K562 (cell line): Measurements from ENCODE around the gene AFAP1.

Experiments
- GTF2F1 ChIP-seq: IDR thresholded peaks from 2 replicates; pipeline ENCODE4 v1.6.1; 2011; ENCODE audit warnings: low read depth, low read length, improper control_type of control experiment
- MTA2 ChIP-seq: fragments of 450-650 bp; IDR thresholded peaks from 2 replicates; pipeline ENCODE4 v1.6.1; 2016; ENCODE audit warnings: low read depth
- SMARCC2 ChIP-seq: fragments of 450-650 bp; IDR thresholded peaks from 2 replicates; pipeline ENCODE4 v1.6.1; 2017; ENCODE audit warnings: antibody characterized with exemption, moderate library complexity, mild to moderate bottlenecking, low read depth
- SMC3 ChIP-seq: conservative IDR thresholded peaks from 2 replicates; pipeline ENCODE4 v1.6.1; 2011; ENCODE audit warnings: low read depth, low read length, improper control_type of control experiment; ENCODE audit not compliant: insufficient read depth
- SP1 ChIP-seq: sonication (generic); formaldehyde crosslinking; IDR thresholded peaks from 2 replicates; pipeline ENCODE4 v1.8.1; 2022; ENCODE audit warnings: mild to moderate bottlenecking, missing genetic modification reagents
- ZBTB8A ChIP-seq: fragments of 450-650 bp; IDR thresholded peaks from 2 replicates; pipeline ENCODE4 v1.6.1; 2018; ENCODE audit warnings: mild to moderate bottlenecking, moderate library complexity; ENCODE audit not compliant: partially characterized antibody
- ZNF282 ChIP-seq: sonication (generic); formaldehyde crosslinking; IDR thresholded peaks from 2 replicates; pipeline ENCODE4 v1.8.1; 2023; ENCODE audit warnings: missing genetic modification reagents
- ZSCAN29 ChIP-seq: fragments of 450-650 bp; IDR thresholded peaks from 2 replicates; pipeline ENCODE4 v1.6.1; 2017
- TF ChIP-seq, protein P1 (sequence below): sonication (generic); formaldehyde crosslinking; IDR thresholded peaks from 2 replicates; pipeline ENCODE4 v1.8.0; 2022; ENCODE audit warnings: missing genetic modification reagents, mild to moderate bottlenecking, moderate library complexity, borderline replicate concordance
- TF ChIP-seq, protein P2 (sequence below): sonication (generic); formaldehyde crosslinking; IDR thresholded peaks from 2 replicates; pipeline ENCODE4 v1.9.0; 2022; ENCODE audit warnings: mild to moderate bottlenecking, missing genetic modification reagents
- TF ChIP-seq, protein P3 (sequence below): fragments of 450-650 bp; IDR thresholded peaks from 2 replicates; pipeline ENCODE4 v1.6.1; 2016; ENCODE audit warnings: borderline replicate concordance

DNA sequence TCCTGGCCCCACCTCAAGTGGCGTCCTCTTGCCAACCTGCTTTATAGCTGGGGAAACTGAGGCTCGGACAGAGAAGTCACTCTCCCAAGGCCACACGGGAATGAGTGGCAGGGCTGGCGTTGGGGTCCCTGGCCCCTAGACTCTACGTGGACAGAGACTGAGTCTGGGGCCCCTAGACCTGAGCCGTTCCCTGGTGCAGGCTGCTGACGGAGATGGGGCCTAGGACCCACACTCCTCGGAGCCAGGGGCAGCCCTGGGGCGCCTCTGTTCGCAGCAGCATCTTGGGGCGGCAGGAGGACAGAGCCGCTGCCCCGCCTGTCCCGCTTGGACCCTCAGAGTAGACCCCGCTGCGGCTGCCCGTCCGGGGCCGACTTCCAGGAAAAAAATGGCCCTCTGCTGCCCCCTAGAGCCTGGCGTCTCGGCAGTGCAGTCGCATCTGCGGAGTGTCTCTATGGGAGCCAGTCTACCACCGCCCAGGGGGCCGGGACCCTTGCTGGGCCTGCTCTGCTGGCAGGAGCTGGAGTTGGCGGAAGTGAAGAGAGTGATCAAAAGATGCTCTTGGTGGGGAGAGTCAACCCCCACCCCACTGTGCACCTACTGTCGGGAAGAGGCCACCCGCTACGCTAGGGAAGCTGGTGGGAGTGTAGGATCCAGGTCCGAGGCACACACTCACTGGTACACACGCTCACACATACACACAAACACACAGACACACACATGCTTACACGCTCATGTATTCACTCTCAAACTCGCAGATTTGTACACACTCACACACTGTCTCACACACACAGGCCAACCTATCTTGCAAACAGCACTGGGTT, 220.1 kb downstream of the AFAP1 start:
- TF ChIP-seq ZBTB8A (no peak), SMC3 (0 out of 2 replicates have a peak, but pooled peaks have one; percentile 27), ZNF282 (no peak), SP1 (CRISPR knock-in tag) (no peak), GTF2F1 (no peak), ZSCAN29 (no peak), MTA2 (no peak), SMARCC2 (no peak)
- TF ChIP-seq, protein P1, sequence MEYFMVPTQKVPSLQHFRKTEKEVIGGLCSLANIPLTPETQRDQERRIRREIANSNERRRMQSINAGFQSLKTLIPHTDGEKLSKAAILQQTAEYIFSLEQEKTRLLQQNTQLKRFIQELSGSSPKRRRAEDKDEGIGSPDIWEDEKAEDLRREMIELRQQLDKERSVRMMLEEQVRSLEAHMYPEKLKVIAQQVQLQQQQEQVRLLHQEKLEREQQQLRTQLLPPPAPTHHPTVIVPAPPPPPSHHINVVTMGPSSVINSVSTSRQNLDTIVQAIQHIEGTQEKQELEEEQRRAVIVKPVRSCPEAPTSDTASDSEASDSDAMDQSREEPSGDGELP (CRISPR knock-in tag) = no peak
- TF ChIP-seq, protein P2, sequence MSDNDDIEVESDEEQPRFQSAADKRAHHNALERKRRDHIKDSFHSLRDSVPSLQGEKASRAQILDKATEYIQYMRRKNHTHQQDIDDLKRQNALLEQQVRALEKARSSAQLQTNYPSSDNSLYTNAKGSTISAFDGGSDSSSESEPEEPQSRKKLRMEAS (CRISPR knock-in tag) = no peak
- TF ChIP-seq, protein P3, sequence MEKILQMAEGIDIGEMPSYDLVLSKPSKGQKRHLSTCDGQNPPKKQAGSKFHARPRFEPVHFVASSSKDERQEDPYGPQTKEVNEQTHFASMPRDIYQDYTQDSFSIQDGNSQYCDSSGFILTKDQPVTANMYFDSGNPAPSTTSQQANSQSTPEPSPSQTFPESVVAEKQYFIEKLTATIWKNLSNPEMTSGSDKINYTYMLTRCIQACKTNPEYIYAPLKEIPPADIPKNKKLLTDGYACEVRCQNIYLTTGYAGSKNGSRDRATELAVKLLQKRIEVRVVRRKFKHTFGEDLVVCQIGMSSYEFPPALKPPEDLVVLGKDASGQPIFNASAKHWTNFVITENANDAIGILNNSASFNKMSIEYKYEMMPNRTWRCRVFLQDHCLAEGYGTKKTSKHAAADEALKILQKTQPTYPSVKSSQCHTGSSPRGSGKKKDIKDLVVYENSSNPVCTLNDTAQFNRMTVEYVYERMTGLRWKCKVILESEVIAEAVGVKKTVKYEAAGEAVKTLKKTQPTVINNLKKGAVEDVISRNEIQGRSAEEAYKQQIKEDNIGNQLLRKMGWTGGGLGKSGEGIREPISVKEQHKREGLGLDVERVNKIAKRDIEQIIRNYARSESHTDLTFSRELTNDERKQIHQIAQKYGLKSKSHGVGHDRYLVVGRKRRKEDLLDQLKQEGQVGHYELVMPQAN = no peak
